GM18498 (cell line): ENCODE results near the gene IL1B.

Experiments
- ATAC-seq: cut with Tn5 transposase; IDR thresholded peaks from one replicate; pipeline ENCODE4 v1.9.1; 2021; ENCODE audit warnings: mild to moderate bottlenecking, moderate library complexity; ENCODE audit not compliant: unreplicated experiment

The IL1B gene

GRCh38 chr2:112836695-112837117 is at the start of gene IL1B:
IL1B (minus strand) TSS chr2:112836779; CDS start chr2:112836229, 550 bp downstream.
- no peak for ATAC-seq

- no peak for ATAC-seq
Measured at GRCh38 chr2:112886291-112886690, 49.7 kb upstream of the IL1B start.

DNA sequence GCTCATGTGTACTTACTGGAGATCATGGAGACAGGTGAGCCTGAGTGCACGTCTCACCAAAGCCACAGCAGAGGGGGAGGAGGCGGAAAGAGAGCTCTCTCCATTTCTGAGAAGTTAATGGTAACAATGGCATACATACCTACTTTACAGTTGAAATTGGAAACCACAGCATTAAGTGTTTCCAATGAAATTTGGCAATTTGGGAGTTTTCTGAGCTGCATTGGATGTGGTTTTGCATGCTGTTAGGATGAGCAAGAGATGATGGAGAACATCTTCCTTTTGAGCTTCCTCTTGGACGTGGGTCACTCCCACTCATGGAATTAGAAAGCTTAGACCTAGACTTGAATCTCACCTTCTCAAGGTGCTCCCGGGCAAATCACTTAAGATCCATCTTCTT is 48.9 kb upstream of the IL1B start:
- no peak for ATAC-seq

DNA sequence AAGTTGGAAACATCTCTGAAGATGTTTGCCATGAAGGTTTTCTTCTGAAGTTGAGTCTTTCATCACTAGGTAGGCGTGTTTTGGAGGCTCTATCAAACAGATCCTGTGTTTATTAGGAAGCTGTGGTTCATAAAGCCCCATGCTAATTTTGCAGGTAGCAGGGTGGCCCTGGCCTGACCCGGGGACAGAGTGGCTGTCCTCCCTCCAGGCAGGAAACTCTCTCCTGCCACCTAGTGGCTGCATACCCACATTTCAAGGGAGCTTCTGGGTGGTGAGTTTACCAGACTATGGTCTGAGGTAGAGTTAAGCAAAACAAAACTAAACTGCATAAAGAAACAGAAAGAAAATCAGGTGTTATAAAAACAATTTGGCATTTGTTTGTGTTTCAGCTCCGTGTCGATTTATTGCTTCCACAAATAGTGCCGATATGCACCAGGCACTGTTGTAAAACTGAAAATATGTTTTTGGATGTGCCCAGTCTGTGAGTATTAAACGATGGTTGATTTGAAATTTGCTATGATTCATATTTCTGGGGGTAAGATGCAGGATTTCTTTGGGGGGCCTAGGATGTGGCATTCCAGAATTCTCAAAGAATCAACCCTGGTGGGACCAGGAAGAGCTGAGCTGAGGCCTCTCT is 48.4 kb upstream of the IL1B start:
- peak; percentile 56 for ATAC-seq

GRCh38 chr2:112883669-112884068 is 47.1 kb upstream of the IL1B start:
- no peak for ATAC-seq

DNA sequence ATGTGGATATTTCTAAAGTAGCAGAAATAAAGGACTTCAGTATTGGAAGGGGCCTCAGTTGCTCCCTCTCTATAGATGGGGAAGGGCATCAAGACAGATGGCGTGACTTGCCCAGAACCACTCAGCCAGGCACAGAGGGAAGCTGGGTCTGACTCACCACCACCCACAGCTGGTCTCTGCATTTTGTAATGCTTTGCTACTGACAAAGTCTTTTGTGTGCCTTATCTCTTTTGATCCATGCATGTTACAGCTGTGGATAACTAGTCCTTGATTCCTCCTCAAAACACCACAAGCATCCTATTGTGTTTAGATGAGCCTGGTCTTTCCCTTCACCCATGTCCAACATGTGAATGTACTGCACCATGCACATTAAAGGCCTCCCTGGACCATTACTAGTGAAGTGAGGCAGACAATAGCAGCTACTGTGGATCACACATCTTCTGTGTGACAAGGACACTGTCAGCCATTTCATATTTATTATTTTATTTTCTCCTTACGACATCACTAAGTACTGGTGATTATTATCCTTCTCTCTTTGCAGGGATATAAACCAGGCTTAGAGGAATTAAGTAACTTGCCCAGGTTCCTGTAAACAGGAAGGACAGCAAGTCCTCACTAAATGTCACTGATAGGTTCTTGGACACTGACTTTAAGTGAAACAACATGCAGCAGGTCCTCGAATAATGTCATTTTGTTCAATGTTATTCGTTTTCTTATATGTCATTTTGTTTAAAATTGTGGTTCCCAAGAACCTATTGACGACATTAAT is 44.8 kb upstream of the IL1B start:
- ATAC-seq = peak; percentile 70

DNA sequence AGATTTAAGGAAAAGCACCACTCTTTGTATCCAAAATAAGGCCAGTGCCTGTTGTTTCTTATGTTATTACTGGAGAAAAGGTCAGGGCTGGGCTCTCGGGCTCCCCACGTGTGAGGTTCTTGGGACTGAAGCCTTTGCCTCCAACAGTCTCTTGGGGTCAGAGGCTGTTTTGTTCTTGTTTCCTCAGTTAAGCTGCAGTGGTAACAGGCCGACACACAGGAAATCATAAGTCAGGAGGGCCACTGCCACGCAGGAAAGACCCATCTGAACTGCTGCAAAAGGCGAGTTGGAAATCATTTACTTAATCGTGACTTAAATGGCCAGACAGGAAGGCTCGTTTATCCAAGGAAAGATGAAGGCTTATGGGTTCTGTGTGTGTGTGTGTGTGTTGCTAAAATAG is 44.1 kb upstream of the IL1B start:
- no peak for ATAC-seq

DNA sequence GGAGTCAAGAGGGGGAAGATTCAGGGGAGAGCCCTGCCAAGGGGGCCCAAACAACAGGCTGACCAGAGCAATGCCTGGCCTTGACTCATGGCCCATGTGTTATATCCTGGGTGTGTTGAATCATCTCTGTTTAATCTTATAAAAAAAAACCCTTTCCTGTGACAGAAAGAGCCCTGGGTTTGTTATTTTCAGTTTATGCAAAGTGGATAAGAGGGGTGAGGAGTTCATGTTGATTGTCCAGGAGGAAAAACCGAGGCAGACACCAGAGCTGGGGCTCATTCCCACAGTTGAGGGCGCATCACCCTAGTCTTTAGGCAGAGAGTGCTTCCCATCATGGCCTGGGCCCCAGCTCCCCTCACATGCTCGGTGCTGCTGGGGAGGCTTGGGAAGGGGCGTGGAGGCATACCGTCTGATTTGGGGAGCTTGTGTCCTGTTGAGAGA is 43.5 kb upstream of the IL1B start:
- ATAC-seq = no peak

DNA sequence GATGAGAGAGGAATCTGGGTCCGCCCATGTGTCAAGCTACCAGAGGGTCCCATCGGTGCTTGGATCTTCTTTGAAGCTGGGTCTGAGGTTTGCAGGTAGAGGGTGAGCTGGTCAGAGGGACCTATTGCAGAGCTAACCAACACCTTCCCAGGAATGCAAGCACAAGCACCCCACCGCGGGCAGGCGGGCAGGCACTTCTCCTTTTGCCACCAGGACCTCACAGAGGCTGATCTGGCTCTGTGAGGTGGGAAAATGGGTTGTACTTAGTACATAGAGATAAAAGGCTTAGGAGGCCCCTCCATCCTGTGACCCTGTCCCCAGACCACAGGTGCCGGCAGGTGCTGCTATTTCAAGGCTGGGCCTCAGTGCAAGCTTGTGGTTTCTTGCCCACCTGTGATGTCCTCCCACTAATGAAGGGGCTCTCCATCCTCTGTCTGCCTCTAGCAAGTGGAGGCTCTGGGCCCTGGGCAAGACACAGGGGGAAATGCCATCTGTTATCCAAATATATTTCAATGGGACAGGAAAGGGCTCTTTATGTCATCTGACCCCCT is 43.0 kb upstream of the IL1B start:
- ATAC-seq = no peak

DNA sequence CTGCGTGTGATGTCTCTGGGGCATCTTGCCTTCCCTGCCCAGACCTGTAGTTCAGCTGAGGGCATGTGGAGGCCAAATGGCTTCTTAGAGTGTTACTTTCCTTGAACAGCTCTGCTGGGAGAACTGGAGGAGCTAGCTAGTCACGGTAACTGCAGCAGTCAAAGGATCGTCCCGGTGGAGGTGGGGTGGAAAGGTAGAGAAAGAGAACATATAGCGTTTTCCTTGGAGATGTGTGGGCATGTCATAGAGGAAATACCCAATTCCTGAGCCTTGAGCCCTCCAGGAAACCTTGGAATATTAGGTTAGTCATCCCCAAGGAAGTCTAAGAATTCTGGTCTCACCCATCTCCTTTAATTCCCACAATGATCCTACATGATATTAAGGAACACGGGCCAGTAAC is 40.8 kb upstream of the IL1B start:
- no peak for ATAC-seq

GRCh38 chr2:112876971-112877361 is 40.4 kb upstream of the IL1B start:
- no peak for ATAC-seq

DNA sequence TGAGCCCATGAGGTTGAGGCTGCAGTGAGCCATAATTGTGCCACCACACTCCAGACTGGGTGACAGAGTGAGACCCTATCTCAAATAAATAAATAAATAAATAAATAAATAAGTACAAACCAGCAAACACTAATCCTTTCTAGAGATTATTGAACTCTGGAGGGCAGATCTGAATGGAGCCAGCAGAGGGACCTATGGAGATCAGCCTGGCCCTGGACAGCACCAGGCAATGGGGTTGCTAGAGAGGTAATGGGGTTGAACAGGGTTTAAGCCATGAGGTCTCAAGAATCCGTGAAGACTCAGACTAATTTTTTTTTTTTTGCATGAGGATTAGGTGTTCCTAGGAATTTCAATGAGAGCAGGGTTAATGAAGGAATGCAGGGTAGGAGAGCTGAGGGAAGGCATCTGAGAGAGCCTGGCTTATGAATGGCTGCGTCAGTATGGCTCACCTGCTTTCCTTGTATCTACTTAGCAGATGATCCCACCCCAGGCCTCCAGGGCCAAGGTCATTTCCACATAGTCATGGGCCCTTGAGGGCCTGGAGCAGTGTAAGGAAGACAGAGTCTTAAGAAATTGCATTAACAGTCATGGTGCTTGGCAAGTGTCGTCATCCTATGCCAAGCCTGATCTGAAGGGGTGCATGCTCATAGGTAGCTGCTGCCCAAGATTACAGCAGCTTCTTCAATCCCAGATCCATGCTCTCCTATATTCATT is 39.8 kb upstream of the IL1B start:
- no peak for ATAC-seq

- ATAC-seq = no peak
Measured at GRCh38 chr2:112870841-112871835, 34.6 kb upstream of the IL1B start.

GRCh38 chr2:112869258-112869842 is 32.8 kb upstream of the IL1B start:
- no peak for ATAC-seq

- no peak for ATAC-seq
Measured at GRCh38 chr2:112867701-112868631, 31.4 kb upstream of the IL1B start.

DNA sequence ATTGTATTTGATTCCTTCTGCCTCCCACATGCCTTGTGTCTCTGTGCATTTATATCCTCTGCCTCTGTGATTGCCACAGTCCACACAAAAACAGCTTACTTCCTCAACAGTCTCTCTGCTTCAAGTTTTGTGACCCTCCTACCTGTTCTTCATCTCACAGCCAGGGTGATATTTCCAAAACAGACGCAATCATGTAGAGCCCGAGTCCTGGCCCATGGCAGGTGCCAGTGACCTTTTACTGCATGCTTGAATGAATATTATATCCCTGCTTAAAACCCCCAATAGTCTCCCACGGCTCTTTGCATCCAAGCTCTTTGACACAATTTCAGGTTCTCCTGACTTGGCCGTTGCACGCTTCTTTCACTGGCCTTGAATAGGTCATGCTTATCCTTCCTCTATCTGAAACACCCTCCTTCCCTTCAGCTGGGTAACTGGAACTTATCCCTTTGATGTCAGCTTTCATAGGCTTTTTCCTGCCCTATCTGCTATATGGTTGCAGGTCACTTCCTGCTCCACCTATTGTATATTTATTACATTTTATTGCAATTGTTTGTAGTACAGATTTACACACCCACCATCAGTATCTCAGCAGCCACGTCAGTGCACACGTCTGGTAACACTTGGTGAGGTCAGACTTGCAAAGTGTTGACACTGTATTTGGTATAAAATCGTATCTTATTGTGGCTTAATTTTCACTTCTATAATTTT is 29.7 kb upstream of the IL1B start:
- no peak for ATAC-seq

DNA sequence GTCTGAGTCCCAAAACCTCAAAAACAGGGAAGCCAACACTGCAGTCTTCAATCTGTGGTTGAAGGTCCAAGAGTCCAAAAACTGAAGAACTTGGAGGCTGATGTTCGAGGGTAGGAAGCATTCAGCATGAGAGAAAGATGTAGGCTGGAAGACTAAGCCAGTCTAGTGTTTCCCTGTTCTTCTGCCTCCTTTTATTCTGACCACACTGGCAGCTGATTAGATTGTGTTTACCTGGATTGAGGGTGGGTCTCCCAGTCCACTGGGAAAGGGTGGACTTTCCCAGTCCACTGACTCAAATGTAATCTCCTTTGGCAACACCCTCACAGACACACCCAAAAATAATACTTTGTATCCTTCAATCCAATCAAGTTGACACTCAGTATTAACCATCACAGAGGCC is 27.5 kb upstream of the IL1B start:
- no peak for ATAC-seq
